ENCODE measurements around the gene RAB20.

The RAB20 gene

GRCh38 chr13:110576736-110577476 is 15.4 kb upstream of the RAB20 start:
- no peak for TF ChIP-seq MAX (IDR thresholded peaks at IDR 0.05)
- no peak for TF ChIP-seq YY1 (IDR thresholded peaks at IDR 0.05; ENCODE audit: low read depth)
- no peak for TF ChIP-seq FOXM1 (IDR thresholded peaks at IDR 0.05; ENCODE audit: borderline replicate concordance, low read depth)
- no peak for TF ChIP-seq CREB1 (IDR thresholded peaks at IDR 0.05; ENCODE audit: low read depth)
- TF ChIP-seq RAD21 (IDR thresholded peaks at IDR 0.05; ENCODE audit: low read depth), result no peak
- TF ChIP-seq CEBPB (IDR thresholded peaks at IDR 0.05), result no peak
- TF ChIP-seq USF1 (IDR thresholded peaks at IDR 0.05), result no peak
- no peak for TF ChIP-seq ZBTB7A (IDR thresholded peaks at IDR 0.05; ENCODE audit: low read depth)
- TF ChIP-seq TEAD4 (IDR thresholded peaks at IDR 0.05), result no peak
- TF ChIP-seq REST (IDR thresholded peaks at IDR 0.05; ENCODE audit: low read depth), result no peak
- no peak for TF ChIP-seq NFIC (IDR thresholded peaks at IDR 0.05)
- no peak for TF ChIP-seq TAF1 (IDR thresholded peaks at IDR 0.05; ENCODE audit: low read depth)
- TF ChIP-seq TCF12 (IDR thresholded peaks at IDR 0.05; ENCODE audit: low read depth), result no peak

GRCh38 chr13:110576070-110576394 is 14.5 kb upstream of the RAB20 start:
- TF ChIP-seq REST (IDR thresholded peaks at IDR 0.05; ENCODE audit: low read depth) (no peak), TEAD4 (IDR thresholded peaks at IDR 0.05) (no peak), CEBPB (IDR thresholded peaks at IDR 0.05) (no peak), NFIC (IDR thresholded peaks at IDR 0.05) (no peak), MAX (IDR thresholded peaks at IDR 0.05) (no peak), RAD21 (IDR thresholded peaks at IDR 0.05; ENCODE audit: low read depth) (no peak)

GRCh38 chr13:110575322-110576069 is 14.0 kb upstream of the RAB20 start:
- TF ChIP-seq TAF1 (IDR thresholded peaks at IDR 0.05; ENCODE audit: low read depth), result 0 out of 2 replicates have a peak, but pooled peaks have one; percentile 23
- TF ChIP-seq RAD21 (IDR thresholded peaks at IDR 0.05; ENCODE audit: low read depth), result peak; percentile 50
- TF ChIP-seq NFIC (IDR thresholded peaks at IDR 0.05), result peak; percentile 43
- no peak for TF ChIP-seq MAX (IDR thresholded peaks at IDR 0.05)
- TF ChIP-seq YY1 (IDR thresholded peaks at IDR 0.05; ENCODE audit: low read depth), result 0 out of 2 replicates have a peak, but pooled peaks have one; percentile 13
- no peak; the same call in 1 of the 2 replicates for TF ChIP-seq CREB1 (IDR thresholded peaks at IDR 0.05; ENCODE audit: low read depth)

GRCh38 chr13:110574161-110574560 is 12.6 kb upstream of the RAB20 start:
- no peak for TF ChIP-seq USF1 (IDR thresholded peaks at IDR 0.05)
- no peak for TF ChIP-seq CREB1 (IDR thresholded peaks at IDR 0.05; ENCODE audit: low read depth)
- no peak for TF ChIP-seq TAF1 (IDR thresholded peaks at IDR 0.05; ENCODE audit: low read depth)
- no peak for TF ChIP-seq CEBPB (IDR thresholded peaks at IDR 0.05)
- TF ChIP-seq MAX (IDR thresholded peaks at IDR 0.05), result no peak

GRCh38 chr13:110572778-110573118 is 11.2 kb upstream of the RAB20 start:
- TF ChIP-seq YY1 (IDR thresholded peaks at IDR 0.05; ENCODE audit: low read depth) (no peak), FOXM1 (IDR thresholded peaks at IDR 0.05; ENCODE audit: borderline replicate concordance, low read depth) (no peak), CEBPB (IDR thresholded peaks at IDR 0.05) (no peak), RAD21 (IDR thresholded peaks at IDR 0.05; ENCODE audit: low read depth) (no peak), TEAD4 (IDR thresholded peaks at IDR 0.05) (no peak), USF1 (IDR thresholded peaks at IDR 0.05) (no peak), EP300 (IDR thresholded peaks at IDR 0.05; ENCODE audit: borderline replicate concordance) (no peak)

Measured in Ishikawa (cell line).